NCI-H187 treated with DMSO at 0.1 percent for 48 hours (cell line): Measurements from ENCODE around the gene S100A10.

Source experiments
- DNase-seq: peaks from one replicate; lab custom pipeline; 2025; lab: John Stamatoyannopoulos, UW

Gene S100A10

GRCh38 chr1:151993734-151994496 lies at the start of gene S100A10:
S100A10 (minus strand) TSS chr1:151993859; CDS start chr1:151986230, 7,629 bp downstream.
- no peak for DNase-seq

DNA sequence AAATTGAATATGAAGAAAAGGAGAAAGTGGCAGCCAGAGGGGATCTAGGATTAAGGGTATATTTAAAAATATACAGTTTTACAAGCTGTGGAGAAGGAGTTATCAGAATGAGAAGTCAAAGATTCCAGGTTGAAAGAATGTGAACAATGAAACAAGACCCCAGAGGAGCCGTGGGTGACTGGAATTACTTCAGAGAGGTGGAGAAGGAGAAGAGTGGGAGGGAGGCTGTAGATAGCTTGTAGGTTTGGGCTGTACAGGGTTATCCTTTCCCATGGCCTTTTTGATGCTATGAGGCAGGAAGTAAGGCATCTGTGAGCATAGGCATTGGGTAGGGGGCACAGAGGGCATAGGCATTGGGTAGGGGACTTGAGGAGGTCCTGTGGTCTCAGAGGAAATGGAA lies 48.4 kb upstream of the S100A10 start:
- no peak for DNase-seq

- no peak for DNase-seq
Measured at GRCh38 chr1:152039886-152040285, 46.2 kb upstream of the S100A10 start.

DNA sequence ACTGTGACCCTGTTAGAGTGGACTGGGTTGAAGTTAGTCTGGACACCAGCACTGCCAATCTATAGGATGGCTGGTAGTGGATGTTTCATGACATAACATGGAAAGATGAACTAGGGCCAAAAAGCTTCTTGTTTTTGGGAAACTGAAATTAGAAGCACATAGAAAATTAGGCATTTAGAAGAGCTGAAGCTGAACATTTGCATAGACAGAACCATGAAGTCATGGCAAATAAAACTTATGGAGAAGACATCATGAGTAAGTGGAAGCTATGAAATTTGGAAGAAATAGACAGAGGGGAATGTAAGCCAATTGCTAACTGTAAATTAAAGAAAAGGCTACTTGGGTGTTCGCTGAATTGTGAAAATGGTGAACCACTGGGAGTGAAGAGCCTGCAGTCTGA lies 45.8 kb upstream of the S100A10 start:
- no peak for DNase-seq

DNA sequence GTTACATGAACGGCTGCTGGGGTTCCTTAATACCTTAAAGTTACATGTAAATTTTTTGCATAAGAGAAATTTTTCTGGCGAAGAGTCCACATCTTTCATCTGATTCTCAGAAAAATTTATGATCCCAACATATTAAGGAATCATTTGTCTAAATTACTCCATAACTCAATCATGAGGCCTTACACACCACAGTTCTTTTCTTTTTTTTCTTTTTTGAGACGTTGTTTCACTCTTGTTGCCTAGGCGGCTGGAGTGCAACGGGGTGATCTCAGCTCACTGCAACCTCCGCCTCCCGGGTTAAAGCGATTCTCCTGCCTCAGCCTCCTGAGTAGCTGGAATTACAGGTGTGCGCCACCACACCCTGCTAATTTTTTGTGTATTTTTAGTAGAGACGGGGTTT lies 45.2 kb upstream of the S100A10 start:
- DNase-seq, result no peak

DNA sequence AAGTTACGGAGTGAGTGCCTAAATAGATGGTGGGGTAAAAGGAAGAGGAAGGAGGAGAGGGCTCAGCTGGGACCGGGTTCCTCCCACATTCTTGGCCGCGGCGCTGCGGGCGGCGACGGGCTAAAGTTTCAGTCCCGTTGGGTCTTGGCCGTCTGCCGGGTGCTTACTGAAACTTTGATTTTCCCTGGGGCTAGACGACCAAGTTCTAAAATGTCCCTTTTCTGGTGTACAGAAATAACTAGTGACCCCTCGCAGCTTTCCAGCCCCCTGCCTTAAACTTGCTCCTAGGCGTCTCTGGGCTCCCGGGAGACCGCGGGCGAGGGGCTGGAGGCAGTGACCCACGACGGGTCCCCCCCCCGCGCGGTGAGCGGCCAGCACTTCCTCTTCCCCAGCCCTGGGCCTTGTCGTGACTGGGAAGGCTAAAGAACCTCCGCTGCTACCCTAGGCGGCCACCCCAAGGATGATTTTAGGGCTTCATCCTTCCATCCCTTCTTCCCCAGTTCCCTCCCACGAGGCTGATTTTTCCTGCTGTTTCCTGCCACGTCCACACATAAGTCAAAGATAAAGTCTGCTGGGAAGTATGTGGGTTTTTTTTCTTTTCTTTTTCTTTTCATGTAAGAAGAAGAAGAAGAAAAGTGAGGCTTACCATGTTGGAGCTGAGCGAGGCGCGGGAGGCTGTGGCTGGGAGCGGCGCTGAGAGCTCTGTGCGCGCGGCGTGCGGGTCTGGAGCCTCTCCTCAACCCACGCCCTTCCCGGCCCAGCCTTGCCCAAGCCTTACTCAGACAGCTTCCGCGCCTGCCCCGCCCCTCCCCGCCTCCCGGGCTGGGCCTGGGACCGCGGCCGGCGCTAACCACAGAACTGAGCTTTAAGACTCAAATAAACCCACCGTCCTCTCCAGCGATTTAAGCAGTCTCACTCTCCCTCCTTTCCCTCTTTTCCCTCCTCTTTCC lies 42.9 kb upstream of the S100A10 start, which contains the start of gene S100A11:
Gene S100A11, minus strand, starts transcription at position 738 of the 950 bp plus-strand sequence. Its CDS starts 89 bp downstream, at position 649.
- DNase-seq, result peak; percentile 32

GRCh38 chr1:152035539-152036266 lies 42.0 kb upstream of the S100A10 start:
- no peak for DNase-seq

DNA sequence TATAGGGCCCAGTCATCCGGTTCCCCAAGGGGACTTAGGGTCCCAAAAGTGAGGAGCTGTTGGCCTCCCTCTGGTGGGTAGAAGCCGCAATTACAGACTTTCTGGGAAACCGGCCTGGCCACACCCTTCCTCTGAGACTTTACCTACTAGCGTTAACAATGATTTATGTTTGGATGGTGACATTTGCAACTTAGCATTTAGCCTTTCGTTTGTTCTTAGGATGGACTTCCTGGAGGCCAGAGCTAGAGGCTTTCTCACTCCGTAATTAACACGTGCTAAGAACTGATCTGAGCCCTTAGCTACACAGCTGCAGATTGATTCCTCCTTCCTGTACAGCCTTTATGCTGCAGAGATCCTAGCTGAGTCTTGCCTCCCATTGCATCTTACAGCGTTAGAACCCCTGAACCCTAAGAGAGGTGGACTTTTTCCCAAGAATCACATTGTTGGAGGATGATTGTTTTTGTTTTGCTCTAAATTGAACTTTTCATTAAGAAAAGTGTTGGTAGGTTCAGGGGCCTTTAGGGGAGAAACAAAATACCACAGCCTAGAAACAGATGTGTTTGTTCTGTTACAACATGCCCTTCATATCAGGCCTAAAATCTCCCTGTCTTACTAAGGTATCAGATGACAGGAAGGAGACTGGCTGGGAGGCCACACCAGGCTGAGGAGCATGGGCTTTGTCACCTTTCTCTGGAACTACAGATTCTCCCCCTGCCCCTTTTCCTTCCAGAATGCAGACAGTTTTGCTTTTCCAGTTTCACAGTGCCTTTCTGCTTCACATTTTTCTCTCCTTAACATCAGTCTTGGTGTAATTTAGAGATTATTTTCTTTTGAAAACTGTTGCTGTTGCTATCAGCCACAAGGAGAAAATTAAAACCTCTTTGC lies 41.2 kb upstream of the S100A10 start:
- peak; percentile 71 for DNase-seq

DNA sequence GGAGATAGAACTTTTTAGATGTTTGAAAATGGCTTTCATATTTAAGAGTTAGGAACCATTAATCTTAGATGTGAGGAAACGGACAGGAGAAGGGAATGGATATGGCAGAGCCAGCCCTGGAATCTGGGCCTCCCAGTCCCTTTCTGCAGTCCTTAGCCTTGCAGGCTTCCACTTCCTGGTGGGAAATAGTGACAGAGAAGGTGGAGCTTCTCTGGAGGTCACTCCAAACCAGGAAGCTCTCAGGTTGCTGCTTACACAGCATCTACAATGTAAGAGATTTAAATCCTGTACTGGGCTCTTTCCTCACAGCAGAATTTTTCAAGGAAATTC lies 40.6 kb upstream of the S100A10 start:
- DNase-seq, result no peak

DNA sequence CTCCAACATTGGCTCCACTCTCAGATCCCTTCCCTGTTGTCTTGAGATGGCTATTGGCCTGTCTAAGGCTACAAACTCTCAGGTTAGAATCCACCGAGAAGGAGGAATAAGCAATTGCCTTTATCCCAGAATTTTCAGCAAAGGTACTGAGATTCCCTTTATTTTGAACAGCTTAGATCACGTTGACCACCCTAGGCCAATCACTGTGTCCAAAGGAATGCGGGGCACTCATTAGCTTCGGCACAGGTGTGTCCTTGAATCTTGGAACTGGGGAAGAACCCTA lies 36.2 kb upstream of the S100A10 start:
- no peak for DNase-seq

- no peak for DNase-seq
Measured at GRCh38 chr1:152029144-152029928, 35.7 kb upstream of the S100A10 start.

DNA sequence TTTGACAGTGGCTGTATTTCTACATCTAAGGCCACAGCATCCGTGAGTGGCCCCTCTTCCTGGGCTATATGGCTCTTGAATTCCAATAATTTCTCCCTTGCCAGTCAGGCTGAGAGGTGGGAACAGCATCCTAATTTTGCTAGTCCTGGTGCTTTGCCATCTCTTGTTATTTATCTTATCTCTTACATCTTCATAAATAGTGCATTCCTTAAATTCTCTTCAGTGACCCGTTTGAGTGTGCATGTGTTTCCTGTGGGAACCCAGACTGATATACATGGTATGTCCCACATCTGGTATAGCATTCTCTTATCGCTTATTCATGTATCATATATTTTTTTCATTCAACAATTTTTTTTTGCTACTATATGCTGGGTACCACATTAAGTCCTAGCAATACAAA lies 33.2 kb upstream of the S100A10 start:
- DNase-seq, result no peak

DNA sequence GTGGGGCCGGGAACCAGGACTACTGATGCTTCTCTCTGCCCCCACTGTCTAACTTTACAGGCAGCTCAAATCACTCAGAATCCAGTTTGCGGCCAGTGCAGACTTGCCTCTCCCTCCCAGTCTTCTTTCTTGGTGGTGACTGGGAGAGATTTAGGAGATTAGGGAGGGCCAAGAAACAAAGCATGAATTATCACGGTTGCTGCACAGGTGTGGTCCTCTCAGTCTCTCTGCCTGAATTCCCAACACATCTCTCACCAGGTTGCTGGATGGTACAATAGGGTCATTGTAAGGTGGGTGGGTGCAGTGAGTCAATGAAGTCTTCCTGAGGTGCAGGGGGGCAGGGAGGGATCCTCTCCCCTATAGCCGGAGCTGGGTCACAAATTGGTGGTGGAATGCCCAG lies 30.6 kb upstream of the S100A10 start:
- no peak for DNase-seq

DNA sequence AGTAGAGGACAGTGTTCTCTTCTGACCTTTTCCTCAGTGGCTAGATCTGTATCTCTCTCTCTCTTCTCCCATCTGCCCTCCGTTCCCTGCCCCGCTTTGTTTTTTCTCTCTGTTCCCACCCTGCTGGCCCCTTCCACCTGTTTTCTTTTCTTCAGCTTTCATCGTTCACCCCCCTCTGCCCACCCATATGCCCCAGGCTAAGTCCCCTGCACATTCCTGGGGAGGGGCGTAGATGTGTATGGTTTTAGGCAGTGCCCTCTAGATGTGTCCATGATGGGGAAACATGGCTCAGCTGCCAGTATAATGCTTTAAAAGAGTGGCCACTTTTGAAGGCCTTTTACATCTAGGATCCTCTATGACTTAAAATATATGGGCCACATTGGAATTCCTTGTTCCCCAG lies 29.6 kb upstream of the S100A10 start:
- DNase-seq, result no peak

- DNase-seq, result no peak
Measured at GRCh38 chr1:152022474-152022873, 28.8 kb upstream of the S100A10 start.

GRCh38 chr1:152021569-152021968 lies 27.9 kb upstream of the S100A10 start:
- DNase-seq, result no peak

GRCh38 chr1:152020849-152021248 lies 27.2 kb upstream of the S100A10 start:
- no peak for DNase-seq

DNA sequence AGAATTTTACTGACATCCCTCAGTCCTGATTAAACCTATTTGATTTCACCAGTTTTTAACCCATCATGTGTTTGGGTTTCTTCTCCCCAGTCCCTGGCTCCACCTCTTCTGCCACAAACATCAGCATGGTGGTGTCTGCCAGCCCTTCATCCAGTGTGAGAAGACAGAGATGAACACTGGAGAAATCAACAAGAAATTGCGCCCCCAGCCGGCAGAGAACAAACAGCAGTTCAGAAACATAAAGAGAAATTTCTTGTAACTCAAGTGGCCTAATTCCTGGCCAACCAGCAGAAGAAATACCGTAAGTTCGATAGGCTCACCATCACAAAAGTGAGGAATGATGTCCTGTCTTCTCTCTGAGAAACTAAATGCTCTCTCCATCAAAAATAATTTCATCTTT lies 24.9 kb upstream of the S100A10 start:
- DNase-seq, result no peak

DNA sequence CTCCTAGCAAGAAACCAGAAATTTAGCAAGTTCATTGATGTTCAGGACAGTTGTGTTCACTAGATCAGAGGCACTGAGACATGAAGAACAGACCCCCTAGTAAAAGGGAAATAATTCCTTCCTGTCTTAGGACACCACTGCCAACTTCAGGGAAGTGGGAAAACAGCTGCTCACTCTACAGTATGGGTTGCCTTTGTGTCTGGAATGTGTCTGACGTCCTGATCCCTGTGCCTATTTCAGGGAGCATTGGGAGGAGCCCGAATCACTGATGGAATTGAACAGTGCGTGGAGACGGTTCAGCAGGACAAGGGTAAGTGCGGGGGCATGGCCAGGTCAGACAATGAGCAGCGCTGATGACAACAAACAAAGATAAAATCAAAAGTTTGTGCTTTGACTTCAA lies 22.1 kb upstream of the S100A10 start:
- DNase-seq, result no peak

- no peak for DNase-seq
Measured at GRCh38 chr1:152014943-152015342, 21.3 kb upstream of the S100A10 start.
